Heart left ventricle (tissue), 13 donors: ENCODE results near the gene LCE2B.

Experiments used
- POLR2A ChIP-seq, 2 donors: fragments of 450-650 bp; IDR thresholded peaks; one replicate each; pipeline ENCODE4 v1.6.1; 2017; ENCODE audit warnings: antibody characterized with exemption in 2 of 2, mild to moderate bottlenecking in 2 of 2, moderate library complexity in 2 of 2
- TF ChIP-seq, protein P1 (sequence below), 12 donors: fragments of 200-600 bp; sonication (generic) in 4 of 12; IDR thresholded peaks; one replicate each; pipeline versions ENCODE4 v1.5.0 to v1.8.0; 2018 to 2022; ENCODE audit warnings: antibody characterized with exemption in 12 of 12, mild to moderate bottlenecking in 5 of 12
- donor health status: ischemic (EF 13 %, LVEDD 7.1; RV severe dilation, severe dysfunction).
- donor health status: DM: no; HTN: yes; CAD: no.
- donor health status: DM: no; HTN: no; CAD: no.
- donor health status: ischemic (EF 25% LVEDD 6.9; RV normal size, moderate dysfunction).
- donor health status: ischemic (EF 25% LVEDD 5.7; RV mildly dilated, moderate dysfunction).
- donor health status: ischemic (EF 35%, LVEDD 5.7; RV mildly dilated, moderate dysfunction).
- donor health status: nonischemic (EF 11% LVEDD 7.7; RV severe dilation, severe dysfunction).
- donor health status: DM: yes; HTN: yes; CAD: no.
- donor health status: PGD.
- donor health status: ischemic (EF 29% LVEDD 5.4; RV normal size, mild dysfunction).
- donor health status: nonischemic (EF 23%, LVEDD 6.1; RV moderate dilation, normal function).

DNA sequence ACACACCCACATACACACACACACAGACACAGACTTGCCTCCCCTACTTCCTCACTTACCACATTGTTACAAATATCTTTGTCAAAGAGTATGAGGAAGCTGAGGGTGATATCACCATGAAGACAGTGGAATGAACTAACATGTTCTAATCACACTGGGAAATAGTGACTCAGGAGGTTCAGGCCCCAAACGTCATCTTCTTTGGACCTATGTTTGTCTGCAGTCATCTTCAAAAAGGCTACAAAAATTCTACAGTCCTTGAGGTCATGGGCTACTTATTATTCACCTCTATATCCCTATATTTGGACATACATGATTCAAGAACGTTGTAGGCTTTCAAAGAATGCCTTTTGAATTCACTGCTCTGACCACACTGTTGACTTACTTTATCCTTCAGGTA lies 12.9 kb upstream of the LCE2B start:
- TF ChIP-seq, protein P1, sequence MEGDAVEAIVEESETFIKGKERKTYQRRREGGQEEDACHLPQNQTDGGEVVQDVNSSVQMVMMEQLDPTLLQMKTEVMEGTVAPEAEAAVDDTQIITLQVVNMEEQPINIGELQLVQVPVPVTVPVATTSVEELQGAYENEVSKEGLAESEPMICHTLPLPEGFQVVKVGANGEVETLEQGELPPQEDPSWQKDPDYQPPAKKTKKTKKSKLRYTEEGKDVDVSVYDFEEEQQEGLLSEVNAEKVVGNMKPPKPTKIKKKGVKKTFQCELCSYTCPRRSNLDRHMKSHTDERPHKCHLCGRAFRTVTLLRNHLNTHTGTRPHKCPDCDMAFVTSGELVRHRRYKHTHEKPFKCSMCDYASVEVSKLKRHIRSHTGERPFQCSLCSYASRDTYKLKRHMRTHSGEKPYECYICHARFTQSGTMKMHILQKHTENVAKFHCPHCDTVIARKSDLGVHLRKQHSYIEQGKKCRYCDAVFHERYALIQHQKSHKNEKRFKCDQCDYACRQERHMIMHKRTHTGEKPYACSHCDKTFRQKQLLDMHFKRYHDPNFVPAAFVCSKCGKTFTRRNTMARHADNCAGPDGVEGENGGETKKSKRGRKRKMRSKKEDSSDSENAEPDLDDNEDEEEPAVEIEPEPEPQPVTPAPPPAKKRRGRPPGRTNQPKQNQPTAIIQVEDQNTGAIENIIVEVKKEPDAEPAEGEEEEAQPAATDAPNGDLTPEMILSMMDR (IDR thresholded peaks at IDR 0.05): no peak
- TF ChIP-seq POLR2A (IDR thresholded peaks at IDR 0.05): no peak
